UCSD-AML1 (cell line): ENCODE data around the gene TMEM9B.
A peak's percentile ranks its signal among the peaks of the same experiment; 100 is the strongest.

Source experiments
- DNase-seq: peaks from one replicate; lab custom pipeline; 2025; ENCODE audit not compliant: unreplicated experiment; lab: John Stamatoyannopoulos, UW

TMEM9B gene

DNA sequence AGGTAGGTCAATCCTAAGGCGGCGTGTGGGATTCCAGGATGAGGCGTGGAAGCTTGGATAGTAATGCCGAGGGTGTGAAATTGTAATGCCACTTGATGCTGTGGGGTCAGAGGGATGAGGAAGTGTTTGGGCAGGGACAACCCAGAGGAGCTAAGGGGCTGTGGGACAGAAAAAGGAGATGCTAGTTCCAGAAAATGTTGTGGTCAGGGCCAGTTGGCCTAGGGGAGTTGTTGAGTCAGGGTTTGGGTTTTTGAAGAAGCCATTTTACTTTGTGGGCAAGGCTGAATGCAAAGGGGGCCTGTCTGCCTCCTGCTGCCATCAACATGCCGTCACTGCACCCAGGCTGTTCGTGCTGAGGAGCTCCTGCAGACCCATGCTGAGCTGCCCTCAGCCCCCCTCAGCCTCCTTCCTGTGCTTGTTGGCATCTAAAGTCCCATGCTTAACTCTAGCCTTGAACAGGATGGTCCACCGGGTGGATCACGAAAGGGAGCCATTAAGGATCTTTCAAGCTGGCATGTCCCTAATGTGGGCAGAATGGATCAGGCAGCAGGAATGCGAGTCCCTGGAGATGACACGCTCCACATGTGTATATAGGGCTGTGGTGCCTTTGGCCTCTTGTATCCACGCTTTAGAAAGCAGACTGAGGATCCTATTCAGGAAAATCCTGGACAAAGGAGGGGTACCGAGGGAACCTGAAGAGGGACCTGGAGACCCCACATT, 33.6 kb downstream of the TMEM9B start:
- DNase-seq, result no peak

DNA sequence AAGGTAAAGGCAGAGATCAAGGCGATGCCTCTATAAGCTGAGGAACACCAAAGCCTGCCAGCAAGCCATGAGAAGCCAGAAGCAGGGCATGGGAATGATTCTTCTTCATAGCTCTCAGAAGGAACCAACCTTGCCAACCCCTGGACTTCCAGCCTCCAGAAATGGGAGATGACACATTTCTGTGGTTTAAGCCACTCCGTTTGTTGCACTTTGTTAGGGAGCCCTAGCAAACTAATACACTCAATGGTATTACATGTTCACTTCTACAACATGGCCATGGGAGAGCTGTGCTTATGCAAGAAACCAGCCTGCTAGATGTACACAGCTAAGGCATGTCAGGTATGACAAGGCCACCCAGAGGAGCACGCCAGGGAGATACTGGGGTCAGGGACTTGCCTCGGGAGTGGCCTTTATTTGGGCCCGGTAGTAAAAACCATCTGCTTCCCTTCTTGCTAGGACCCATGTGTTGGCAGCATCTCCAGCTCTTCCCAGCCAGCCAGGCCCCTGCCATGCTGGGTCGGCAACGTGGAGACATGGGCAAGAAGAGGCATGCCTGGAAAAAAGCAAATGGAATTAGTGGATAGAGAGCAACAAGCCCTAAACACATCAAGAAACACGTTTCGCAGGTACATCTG, 35.1 kb downstream of the TMEM9B start:
- DNase-seq, result no peak

DNA sequence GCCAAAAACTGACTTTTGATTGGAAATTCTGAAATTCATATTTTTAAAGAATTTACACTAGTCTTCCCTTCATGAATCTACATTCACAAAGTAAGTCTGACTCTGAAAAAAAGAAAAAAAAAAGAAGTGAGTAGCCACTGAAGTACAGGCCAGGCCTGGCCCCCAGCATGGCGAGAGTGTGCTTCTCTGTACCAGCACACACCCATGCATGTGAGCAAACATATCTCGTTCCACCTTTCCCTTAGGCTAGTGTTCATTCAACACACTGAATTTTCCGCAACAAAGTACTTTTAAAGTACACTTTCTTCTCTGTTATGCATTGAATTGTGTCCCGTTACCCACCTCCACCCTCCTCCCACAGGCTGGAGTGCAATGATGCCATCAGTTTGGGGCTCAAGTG, 36.0 kb downstream of the TMEM9B start:
- no peak for DNase-seq

DNA sequence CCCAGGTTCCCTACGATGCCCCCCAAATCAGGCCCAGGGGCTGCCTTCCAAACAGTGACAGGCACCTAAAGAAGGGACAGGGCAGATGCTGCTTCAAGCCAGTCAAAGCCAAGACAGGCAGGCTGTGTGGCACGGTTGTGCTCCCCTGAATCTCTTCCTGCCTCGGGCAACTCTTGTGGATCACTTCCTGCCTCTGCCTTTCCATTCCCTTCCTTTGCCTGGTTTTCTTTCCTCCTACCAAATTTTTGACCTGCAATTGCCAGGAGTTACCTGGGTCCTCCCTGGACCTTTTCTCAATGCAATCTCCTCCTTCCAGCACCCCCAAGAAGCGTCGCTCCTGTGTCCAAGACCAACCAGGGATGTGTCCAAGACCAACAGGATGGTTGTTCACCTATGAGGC, 37.0 kb downstream of the TMEM9B start:
- no peak for DNase-seq

DNA sequence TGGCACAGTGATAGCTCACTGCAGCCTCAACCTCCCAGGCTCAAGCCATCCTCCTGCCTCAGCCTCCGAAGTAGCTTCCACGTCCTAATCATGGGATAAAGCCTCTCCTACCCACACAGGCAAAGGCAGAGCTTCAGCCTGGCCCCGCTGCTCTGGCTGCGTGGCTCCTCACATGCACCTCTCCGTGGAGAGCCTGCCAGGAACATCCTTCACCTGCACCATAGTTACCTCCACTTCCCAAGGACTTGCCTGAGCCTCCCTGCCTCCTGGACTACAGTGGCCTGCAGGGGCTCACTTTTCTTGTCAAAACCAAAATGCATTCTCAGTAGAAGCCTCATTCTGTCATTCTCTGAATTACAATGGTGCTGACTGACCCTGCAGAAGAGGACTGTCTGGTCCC, 38.0 kb downstream of the TMEM9B start:
- DNase-seq, result no peak

DNA sequence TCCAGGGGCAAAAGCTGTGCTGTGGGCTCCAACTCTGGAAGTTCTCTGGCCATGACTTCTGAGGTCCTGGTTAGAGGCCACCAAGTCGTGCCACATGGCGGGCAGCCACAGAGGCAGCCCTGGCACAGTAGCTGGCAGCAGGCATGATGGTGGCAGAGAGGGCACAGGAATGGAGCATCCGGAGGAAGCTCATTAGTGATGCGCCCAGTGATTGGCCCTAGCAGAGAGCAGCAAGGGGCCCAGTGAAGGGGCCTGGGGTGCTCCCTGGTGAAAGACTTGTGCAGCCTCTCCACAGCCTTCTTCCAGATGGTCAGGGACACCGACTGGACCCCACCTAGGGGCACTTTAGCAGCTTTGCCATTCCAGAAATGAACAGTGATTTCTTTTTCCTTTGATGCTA, 38.5 kb downstream of the TMEM9B start:
- no peak for DNase-seq

DNA sequence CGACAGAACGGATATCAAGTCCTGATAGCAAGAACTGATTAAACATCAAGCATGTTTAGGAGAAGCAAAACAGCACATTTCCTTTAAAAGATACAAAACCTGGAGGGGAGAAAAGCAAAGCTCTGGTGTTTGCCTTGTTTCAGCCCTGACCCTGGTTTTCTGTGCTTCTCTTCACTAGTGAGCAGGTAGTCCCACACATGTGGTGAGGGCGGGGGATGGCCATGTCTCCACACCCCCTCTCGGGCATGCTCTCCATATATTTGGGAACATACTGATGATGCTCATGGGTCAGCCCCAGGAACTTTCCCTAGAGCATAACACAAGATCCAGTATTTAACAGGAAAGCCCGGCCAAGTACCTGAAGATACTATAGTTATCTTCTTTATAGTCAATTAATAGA, 41.6 kb downstream of the TMEM9B start:
- no peak for DNase-seq

DNA sequence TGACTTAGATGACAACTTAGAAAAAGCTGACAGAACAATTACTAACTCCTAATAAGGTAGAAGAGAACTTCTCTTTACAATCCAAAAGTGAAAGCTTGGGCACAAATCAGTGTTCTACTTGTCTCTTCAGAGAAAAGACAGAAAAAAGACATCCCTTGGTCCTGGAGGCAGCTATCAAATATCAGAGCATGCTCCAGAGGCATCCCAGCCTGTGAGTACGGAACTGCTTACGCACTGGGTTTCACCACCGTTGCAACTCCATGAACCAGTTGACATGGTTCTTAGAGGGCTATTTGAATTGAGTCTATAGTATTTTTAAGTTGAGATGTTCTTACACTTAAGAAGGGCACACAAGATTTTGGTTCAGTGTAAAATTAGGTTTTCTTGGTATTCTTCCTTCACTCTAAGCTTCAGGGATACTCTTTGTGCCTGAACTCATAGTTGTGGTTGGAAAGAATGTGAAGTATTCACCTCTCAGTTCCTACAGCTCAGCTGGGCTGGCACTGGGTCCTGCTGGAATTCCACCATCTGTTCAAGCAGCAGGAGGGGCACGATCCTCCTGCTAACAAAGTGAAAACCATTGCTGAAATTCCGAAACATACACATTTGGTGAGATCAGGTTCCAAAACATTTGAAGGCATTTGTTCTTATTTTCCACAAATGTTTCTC, 47.0 kb downstream of the TMEM9B start:
- DNase-seq, result no peak

DNA sequence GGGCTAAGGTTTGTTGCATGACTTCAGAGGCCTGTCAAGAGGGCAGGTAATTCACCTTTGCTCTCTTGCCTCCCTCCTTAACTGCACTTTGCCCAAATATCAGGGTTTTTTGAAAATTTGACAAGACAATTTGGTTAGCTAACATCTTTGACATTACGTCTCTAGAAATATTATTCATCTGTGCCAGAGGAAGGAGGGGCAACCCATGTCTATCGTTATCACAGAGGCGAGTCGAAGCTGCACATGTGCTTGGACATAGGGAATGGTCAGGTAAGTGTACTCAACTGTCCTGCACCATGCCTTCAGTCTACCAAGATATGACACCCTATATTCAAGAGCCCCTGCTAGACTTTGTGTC, 49.6 kb downstream of the TMEM9B start:
- DNase-seq, result no peak

DNA sequence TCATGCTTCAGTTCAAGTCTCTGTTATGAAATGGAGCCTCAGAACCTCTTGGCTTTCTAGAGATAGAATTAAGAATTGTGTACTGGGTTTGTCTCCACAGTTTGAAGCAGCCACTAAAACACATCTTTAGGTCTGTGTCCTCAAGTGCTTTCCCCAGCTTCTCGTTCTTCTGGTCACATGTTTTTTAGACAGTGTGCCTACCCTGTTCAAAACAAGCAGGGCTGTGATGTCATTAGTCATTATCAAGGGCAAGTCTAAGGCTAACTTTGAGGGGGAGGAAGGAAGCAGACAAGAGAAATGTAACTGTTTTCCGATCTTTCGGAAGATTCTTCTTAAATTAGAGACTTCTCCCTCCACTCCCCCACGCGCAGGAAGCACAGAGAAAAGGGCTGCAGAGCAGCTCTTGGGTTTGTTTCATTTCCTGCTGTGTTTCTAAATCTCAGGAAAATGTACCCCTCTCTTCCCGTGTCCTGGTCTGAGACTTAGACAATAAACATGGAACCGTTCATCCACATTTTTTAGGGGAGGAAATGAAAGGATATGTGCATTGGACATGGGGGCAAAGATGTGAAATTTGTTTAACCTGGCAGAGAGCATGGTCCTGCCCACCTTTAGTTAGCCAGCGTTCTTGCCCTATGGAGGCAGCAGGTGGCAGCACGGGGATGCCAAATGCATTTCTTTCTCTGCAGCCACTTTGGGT, 50.1 kb downstream of the TMEM9B start:
- DNase-seq, result peak; percentile 48

DNA sequence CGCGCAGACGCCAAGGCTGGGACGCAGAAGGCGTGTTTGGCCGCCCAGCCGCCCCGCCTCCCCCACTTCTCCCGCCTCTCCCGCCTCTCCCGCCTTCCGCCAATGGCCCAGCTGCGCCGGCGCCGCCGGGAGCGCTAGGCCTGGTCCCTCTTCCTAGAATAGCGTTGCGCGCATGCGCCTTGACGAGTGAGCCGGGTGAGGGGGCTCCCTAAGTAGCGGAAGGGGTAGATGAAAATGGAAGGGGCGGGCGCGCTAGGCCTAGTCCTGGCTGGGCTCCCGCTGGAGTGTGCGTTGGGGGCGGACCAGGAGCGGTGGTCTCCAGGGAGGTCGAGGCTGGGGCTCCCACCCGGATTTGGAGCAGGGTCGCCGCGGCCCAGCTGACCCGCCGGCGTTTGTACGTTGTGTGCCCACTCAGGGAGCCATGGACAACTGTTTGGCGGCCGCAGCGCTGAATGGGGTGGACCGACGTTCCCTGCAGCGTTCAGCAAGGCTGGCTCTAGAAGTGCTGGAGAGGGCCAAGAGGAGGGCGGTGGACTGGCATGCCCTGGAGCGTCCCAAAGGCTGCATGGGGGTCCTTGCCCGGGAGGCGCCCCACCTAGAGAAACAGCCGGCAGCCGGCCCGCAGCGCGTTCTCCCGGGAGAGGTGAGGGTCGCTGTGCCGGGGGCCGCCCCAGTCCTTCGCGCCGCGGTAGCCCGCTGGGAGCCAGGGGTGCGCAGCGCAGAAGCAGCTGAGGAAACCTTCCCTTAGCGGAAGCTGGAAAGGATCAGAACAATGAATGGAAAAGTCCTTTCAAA, 53.0 kb downstream of the TMEM9B start, which contains the start of gene AKIP1:
Gene AKIP1, plus strand, starts transcription at position 161 of the 795 bp plus-strand sequence. Its CDS starts 261 bp downstream, at position 422.
- DNase-seq, result peak; percentile 97

DNA sequence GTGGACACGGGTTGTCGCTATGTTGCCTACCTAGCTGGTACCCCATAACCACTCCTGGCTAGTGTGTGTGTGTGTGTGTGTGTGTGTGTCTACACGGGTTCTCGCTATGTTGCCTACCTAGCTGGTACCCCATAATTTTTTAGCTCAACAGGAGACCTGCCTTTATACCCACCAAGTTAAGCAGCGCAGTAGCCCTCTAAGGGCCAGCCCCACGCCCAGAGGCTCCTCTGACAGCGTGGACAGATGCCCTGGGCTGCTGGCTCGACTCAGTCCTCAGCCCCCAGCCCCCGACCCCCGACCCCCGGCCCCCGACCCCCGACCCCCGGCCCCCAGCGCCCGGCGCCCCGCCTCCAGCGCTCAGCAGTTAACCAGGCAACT, 53.6 kb downstream of the TMEM9B start:
- DNase-seq, result no peak

DNA sequence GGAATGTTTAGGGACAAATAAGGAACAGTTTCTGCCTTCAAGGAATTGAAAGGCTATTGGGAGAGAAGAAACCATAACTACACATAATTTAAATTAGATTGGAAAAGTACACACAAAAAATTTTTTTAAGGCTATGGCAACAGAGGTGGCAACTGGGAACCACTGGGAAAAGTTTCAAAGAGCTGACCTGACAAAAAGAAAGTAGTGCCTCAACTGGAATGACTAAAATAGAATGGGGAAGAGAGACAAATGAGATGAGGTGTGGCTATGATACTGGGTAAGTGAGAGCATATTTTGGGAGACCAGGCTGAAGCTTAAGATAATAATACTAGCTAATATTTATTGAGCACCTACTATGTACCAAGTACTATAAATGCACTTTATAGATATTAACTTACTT, 56.1 kb downstream of the TMEM9B start:
- DNase-seq, result no peak

DNA sequence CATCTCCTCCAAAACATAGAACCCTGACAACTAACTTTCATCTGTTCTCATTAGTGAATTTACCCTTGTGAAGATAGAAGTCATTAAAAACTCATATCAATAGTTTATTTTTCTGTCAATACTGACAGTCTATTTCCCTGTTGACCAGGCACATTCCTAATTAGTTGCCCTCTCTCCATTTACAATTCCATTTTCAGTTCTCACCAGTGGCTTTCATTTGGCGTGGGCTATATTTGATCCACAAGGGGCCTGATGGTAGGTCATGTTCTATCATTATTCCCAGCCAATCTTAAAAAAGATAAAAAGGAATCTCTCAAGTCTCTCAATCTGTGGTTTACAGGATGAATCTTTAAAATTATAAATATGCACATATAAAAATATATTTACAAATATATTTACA, 57.1 kb downstream of the TMEM9B start:
- no peak for DNase-seq

DNA sequence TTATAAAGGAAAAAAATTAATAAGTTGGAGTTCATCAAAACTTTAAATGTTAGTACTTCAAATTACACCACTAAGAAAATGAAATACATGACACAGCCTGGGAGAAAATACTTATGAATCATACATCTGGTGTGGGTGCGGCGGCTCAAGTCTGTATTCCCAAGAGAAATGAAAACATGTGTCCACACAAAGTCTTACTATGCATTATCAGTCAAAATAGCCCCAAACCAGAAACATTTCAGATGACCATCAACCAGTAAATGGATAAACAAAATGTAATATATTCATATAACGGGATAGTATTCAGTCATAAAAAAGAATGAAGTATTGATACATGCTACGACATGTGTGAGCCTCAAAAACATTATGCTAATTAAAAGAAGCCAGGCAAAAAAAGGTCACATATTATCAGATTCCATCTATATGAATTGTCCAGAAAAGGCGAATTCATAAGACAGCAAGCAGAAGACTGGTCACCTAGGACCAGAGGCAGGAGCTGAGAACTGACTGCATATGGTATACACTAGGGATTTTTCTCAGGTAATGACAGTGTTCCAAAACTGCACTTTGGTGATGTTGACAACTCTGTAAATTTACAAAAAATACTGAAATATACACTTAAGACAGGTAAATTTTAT, 58.6 kb downstream of the TMEM9B start:
- no peak for DNase-seq

DNA sequence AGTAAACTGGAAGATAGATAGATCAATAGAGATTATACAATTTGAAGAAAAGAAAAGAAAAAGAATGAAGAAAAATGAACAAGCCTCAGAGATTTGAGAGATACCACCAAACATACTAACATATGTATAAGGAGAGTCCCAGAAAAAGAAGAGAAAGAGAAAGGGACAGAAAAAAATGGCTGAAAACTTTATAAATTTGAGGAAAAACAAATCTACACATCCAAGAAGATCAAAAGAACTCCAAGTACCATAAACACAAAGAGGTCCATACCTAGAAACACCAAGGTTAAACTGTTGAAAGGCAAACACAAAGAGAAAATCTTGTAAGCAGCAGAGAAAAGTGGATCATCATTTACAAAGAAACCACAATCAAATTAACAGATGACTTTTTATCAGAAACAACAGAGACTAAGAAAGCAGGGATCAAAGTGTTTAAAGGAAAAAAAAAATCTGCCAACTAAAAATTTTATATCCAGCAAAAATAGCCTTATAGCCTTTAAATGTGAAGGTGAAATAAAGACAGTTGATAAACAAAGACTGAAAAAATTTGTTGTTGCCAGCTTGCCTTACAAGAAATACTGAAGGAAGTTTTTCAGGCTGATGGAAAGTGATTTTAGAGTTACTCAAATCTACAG, 65.0 kb downstream of the TMEM9B start:
- DNase-seq, result no peak
